Activated CD4-positive, CD25-positive, alpha-beta regulatory T cell treated with anti-CD3 and anti-CD28 coated beads, Interleukin-2, amount 50 U/mL, for 72 hours (primary cell): ENCODE data around the gene POLR2H.
A peak's percentile ranks its signal among the peaks of the same experiment; 100 is the strongest.

Experiments used
- DNase-seq: peaks from one replicate; pipeline ENCODE4 v3.0.0; 2021

The POLR2H gene

DNA sequence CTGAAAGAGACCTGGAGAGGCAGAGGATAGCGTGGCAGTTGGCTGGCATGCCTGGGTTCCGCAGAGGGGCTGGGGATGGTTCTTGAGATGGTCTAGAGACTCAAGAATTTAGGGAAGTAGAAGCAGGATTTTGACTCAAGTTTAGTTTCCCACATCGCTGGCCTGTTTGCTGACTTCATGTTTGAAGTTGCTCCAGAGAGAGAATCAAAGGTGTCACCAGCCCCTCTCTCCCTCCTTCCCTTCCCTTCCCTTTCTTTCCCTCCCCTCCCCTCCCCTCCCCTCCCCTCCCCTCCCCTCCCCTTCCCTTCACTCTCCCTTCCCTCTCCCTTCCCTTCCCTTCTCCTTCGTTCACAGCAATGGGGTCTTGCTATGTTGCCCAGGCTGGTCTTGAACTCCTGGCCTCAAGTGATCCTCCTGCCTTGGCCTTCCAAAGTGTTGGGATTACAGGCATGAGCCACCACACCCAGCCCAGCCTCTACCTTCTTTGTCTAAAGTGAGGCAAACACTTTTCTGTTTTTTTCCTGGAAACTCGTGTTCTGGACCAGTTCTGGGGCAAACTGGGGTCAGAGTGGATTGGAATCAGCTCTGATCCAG is 28.5 kb downstream of the POLR2H start:
- DNase-seq: no peak

DNA sequence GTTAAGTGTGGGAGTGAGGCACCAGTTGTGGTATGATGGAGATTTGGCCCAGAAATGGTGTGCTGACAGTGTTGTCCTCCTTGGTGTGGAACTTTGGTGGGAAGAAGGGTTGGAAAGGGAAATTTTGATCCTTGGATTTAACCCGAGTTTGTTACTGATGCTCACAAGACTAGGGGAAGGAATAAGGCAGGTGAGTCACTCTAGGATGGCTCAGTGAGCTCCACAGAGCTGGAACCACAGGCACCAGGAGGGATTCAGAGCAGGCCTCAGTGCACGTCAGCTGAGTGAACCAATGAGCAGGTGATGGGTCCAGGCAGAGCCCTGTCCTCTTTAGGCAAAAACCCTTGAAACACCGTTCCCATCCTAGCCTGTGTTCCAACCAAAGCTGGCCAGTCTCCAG is 29.8 kb downstream of the POLR2H start:
- no peak for DNase-seq

DNA sequence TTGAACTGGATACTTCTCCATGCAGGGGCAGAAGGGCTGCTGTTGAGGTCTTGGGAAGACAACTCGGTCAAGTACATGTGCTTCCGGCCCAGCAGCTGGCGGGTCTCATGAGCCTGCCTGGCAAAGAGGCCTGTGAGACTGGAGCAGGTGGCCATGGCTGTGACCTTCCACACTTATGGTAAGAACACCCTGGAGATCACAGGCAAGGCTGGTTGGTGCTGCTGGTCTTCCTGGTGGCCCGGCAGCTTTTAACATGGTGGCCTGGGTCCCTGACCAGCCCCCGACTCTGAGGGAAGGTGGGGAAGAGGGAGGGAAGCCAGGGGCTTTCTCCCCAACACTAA is 33.8 kb downstream of the POLR2H start:
- no peak for DNase-seq

GRCh38 chr3:184399410-184399809 is 37.9 kb downstream of the POLR2H start:
- no peak for DNase-seq

GRCh38 chr3:184405075-184406030 is 43.8 kb downstream of the POLR2H start:
- no peak for DNase-seq

DNA sequence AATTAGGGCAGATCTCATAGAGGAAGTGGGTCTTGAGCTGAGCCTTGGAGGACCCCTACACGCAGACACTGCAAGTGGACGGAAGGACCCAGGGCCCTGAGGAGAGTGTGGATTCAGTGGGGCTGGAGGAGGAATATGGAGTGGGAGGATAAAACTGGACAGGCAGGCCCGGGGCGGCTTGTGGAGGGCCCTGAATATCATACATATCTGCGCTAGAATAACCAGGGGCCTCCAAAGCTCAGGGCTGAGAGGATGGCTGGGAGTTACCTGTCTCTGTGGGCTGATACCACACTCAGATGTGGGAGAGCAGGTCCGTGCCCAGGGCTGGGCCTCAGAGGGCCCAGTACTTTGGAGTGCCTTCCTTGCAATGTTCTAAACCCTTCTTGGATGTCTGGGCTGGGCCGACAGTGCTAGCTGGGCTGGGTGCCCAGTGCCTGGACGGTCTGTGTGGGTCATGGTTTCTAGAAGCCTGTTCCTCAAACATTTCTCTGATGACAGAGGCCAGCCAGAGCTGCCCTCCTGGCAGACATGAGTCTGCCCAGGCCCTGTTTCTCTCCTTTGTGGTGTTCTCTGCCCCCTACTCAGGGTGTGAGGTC is 47.9 kb downstream of the POLR2H start:
- DNase-seq: no peak

GRCh38 chr3:184409946-184410500 is 48.5 kb downstream of the POLR2H start:
- DNase-seq: no peak

- no peak for DNase-seq
Observed at GRCh38 chr3:184414418-184415202, 53.1 kb downstream of the POLR2H start.

DNA sequence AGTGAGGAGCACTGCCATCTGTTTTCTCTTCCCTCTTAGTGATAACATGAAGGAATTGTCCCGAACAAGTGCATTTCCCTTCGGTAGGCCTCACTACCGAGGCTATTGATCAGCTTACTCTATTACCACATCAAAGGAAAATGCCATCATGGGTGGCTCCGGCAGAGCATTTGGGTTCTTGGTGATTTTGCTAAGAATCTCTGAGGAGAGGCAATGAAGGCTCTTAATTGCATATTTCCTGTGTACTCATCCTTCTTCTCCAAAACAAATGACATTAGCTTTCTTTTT is 53.6 kb downstream of the POLR2H start:
- no peak for DNase-seq

DNA sequence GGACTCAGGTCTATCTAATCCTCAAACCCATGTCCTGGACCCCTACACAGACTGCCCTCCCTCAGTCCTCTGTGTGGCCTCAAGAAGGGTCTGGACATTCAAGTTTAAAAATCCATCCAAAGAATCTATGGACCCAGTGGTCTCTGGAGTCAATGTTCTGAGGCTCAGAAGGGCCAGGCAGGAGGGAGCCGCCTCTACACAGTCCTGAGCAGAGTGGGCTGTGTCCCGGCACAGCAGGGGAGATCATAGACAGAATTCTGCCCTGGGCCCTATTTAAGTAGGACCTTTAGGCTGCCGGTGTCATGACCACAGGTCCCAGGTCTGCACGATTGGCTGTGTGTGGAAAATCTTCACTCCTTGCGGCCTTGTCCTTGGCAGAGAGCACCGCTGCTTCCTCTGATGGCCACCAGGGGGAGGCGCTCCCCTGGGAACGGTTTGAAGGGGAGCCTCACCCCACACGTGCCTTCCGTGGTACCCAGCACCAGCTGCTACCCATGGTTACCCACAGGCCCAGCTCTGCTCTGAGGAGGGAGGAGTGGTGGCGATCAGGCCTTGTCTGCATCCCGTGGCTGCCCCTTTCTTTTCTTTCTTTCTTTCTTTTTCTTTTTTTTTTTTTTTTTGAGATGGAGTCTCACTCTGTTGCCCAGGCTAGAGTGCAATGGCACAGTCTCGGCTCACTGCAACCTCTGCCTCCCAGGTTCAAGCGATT is 56.3 kb downstream of the POLR2H start:
- DNase-seq: peak; percentile 73
